Caki2 (cell line): ENCODE data around the gene DDX11. TPM values are rescaled to one million over a fixed set of nuclear protein-coding genes. Genes with fewer than 3 reads are reported as not detected.
A peak's percentile ranks its signal among the peaks of the same experiment; 100 is the strongest.
"Not testable (repeated sequence)": the region's sequence is repeated elsewhere in the genome, so short reads cannot be mapped to it uniquely, and the experiment has no call there.

Source experiments
- DNase-seq: peaks from one replicate; pipeline ENCODE4 v3.0.0-alpha.2; 2015; ENCODE audit warnings: low read depth
- in situ Hi-C: cut with HindIII; loops from 2 replicates; pipeline ENCODE4 v1.10.0; 2016; ENCODE audit warnings: low sequenced_read_pairs, low pct_unique_long_range_greater_than_20kb, mixed read lengths
- total RNA-seq: library from RNA; depleted of rRNA; stranded (reverse); fragments of >200 nt; shearing (Covaris generic); gene quantifications from 2 replicates; pipeline ENCODE4 v1.2.3, GENCODE V29; 2014; ENCODE audit warnings: low replicate concordance

Gene DDX11
- total RNA-seq, 1 experiment from 2014 or later = 33.7 TPM

DNA sequence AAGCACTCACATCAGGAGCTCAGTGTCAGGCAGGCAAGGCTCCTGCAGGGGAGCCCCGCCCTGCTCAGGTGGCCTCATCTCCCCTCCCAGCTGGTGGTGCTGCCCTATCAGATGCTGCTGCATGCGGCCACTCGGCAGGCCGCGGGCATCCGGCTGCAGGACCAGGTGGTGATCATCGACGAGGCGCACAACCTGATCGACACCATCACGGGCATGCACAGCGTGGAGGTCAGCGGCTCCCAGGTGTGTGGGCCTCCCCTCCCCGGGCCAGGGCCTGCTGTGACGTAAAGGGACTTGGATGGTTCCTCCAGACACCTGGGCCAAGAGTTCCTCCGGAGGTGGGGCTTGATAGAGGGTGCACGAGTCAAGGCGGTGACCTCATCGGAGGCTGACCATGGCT, 18.0 kb downstream of the DDX11 start:
- in situ Hi-C loops = not testable (repeated sequence)

DNA sequence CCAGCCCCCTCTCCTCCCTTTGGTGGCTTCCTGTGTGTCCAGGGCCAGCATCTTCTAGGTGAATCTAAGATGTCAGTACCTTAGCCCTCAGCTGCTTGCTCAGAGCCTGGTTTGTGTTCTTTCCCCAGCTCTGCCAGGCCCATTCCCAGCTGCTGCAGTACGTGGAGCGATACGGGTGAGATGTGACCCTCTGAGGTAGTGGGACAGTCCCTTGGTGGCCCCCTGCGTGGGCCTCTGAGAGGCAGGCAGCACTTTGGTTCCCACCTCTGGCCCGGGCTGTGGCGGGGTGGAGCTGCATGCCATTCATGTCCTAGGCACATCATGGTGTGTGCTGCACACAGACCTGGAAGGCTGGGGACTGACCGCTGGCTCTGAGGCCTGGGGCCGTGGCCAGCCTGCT, 19.1 kb downstream of the DDX11 start:
- DNase-seq, in situ Hi-C loops: not testable (repeated sequence)

More for the DNA sequence above, 18.0 kb downstream of the DDX11 start:
- not testable (repeated sequence) for DNase-seq

DNA sequence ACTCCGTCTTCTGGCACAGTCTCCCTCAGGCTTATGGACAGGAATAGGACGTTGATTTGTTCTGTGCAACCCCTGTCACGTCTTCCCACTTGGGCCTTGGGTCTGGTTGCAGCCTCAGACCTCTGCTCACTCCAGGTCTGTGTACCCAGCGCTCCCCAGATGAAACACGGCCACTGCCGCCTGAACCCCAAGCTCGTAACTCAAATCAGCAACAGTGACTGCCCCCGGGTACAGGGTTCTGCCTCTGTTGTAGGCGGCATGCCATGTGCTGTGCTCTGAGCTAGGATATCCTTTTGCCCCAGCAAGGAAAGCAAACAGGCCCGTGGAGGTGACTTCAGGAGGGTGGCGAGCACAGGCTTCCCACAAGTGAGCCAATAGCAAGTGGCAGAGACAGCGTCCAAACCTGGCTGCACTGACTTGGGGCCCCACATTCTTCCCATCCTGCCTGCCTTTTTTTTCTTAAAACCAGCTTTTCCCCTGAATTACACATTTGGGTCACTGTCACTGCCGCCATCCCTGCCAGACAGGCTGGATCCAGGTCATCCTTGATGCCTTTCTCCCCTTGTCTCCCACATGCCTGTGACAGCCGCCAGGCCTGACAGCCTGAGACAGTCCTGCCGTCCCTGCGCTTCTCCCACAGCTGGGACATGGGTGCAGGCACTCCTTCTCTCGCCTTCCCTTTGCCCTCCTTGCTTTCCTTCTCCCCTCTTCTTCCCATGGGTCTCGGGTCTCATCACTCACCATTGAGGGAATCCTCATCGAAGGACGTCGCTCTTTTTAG, 21.6 kb downstream of the DDX11 start:
- DNase-seq, in situ Hi-C loops: not testable (repeated sequence)

DNA sequence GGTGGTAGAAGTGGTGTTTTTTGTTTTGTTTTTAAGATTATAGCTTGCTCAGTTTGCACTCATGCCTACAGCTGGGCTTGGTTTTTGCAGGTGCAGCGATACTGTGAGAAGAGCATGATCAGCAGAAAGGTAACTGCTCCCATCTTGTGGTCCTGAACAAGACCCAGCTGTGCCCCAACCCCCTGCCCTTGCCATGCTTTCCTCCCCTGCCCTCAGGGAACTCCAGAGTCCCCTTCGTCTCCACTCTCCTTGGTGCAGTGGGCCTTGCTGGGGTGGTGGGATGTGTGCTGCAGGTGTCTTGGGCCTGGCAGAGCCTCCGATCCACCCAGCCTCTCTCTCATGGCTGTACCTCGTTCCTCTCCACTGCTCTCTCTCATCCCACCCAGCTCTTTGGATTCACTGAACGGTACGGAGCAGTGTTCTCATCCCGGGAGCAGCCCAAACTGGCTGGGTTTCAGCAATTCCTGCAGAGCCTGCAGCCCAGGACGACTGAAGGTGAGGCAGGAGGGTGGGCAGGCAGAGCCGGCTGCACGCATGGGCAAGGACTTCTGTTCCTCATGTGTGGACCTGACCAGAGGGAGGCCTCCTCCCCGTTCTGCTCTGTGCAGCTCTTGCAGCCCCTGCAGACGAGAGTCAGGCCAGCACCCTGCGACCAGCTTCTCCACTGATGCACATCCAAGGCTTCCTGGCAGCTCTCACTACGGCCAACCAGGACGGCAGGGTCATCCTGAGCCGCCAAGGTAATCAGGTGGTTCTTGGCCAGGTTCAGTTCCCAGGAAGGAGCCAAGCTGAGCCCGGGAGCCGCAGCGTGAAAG, 22.8 kb downstream of the DDX11 start:
- in situ Hi-C loops = not testable (repeated sequence)

DNA sequence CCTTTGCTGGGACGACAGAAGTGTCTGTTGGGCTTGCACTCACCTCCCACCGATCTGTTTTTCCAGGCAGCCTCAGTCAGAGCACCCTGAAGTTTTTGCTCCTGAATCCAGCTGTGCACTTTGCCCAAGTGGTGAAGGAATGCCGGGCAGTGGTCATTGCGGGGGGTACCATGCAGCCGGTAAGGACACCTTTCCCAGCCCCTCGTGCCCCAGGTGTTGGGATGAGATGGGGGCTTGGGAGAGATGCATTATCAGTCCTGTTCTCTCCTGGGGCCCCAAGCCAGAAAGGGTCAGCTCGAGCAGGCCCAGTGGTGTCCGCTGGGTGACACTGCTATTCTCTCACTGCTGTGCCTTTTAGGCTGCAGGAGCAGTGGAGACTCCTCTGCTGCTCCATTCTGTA, 24.2 kb downstream of the DDX11 start:
- in situ Hi-C loops, DNase-seq: not testable (repeated sequence)

More for the DNA sequence above, 22.8 kb downstream of the DDX11 start:
- DNase-seq = not testable (repeated sequence)

DNA sequence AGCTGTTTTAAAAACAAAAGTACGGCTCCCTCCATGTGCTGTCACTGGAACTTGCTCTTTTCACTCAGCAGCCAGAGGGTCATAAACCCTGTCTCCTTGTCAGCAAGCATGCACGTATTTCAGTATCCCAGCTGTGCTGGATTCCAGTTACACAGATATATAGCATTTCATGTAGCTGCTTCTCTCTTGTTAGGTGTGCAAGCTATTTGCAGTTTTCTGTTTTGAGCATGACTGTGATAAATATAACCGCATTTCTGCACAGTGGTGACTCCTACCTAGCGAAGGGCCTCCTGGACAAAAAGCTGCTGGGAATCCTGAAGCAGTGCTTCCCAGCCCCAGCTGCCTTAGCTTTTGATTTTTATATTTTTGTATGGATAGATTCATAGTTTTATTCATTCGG, 24.7 kb downstream of the DDX11 start:
- in situ Hi-C loops, DNase-seq: not testable (repeated sequence)

DNA sequence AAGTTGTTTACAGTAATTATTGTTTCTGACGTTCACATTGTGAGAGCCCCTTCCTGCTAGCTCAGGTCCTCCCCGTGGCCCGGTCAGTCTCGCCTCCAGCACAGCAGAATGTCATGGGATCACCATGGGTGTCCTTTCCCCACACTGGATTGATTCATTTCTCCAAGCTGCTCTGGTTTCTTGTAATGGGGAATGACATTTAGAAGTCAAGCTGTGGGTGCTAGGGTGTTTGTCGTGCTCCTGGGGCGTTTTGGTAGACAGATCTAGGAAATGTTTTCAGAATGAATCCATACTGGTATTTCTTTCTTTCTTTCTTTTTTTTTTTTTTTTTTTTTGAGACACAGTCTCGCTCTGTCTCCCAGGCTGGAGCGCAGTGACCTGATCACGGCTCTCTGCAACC, 25.1 kb downstream of the DDX11 start:
- in situ Hi-C loops = not testable (repeated sequence)

DNA sequence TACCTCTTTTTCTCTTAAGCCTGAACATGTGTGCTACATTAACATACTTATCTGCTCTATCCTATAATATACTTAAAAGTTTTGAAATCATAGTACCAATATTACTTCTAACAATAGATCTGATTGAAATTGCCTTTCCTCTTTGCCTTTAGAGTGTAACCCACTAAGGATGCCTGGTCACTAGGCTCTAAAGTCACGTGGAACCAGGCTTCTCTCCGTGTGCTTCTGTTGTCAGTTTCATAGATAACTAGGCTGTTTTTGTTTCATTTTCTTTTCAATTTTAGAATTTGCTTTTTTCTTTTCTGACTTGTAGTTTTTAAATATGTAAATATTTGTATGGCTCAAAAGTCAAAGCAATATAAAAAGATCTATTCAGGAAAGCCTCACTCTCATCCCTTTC, 25.8 kb downstream of the DDX11 start:
- DNase-seq, in situ Hi-C loops: not testable (repeated sequence)

More for the DNA sequence above, 25.1 kb downstream of the DDX11 start:
- not testable (repeated sequence) for DNase-seq

DNA sequence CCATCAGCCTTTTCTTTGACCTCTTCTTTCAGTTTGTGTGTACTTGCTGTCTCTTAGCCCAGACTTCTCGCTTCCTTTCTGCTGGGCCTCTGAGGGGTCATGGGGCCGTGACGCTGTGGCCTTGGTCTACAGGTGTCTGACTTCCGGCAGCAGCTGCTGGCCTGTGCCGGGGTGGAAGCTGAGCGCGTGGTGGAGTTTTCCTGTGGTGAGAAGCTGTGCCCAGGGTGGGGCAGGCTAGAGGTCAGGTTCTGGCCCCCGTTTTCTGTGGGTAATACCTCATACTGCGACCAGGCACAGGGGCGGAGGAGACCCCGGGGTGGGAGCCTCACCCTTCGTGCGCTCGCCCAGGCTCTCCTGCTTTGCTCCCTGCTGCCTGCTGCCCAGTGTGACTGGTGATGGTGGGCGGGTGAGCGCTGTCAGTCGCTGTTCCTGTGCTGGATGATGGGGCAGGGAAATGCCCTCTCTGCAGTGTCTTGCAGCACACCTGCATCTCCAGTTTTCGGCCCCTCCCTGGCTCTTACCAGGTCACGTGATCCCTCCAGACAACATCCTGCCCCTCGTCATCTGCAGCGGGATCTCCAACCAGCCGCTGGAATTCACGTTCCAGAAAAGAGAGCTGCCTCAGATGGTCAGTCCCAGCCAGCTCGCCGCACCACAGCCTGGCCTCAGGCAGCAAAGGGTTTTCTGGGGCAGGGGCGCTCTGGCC, 27.0 kb downstream of the DDX11 start:
- in situ Hi-C loops, DNase-seq: not testable (repeated sequence)

DNA sequence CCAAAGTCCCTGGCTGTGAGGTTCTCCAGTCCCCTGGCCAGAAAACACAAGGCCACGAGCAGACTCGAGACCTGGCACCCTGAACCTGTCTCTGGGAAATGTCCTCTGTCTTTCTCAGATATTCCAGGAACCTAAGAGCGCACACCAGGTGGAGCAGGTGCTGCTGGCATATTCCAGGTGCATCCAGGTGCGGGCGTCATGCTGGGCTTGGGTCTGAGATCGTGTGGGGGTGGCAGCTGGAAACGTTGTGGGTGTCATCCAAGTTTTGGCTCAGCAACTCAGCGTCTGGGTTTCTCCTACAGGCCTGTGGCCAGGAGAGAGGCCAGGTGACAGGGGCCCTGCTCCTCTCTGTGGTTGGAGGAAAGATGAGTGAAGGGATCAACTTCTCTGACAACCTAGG, 28.5 kb downstream of the DDX11 start:
- DNase-seq, in situ Hi-C loops: not testable (repeated sequence)

DNA sequence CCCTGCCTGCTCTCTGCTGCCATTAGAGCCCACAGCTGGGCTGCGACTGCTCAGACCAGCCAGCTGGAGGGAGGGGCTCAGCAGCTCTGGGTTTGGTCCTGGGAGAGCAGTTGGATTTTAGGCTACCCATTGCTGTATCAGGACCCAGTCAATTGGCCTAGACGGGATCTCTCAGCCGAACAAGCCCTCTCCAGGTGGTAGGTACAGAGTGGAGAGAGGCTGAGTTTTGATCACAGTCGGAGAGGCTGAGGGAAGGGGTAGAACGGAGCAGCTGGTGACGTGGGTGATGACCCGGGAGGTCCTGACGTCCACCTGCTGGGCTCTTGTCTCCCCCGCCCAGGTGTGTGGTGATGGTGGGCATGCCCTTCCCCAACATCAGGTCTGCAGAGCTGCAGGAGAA, 28.9 kb downstream of the DDX11 start:
- in situ Hi-C loops, DNase-seq: not testable (repeated sequence)

DNA sequence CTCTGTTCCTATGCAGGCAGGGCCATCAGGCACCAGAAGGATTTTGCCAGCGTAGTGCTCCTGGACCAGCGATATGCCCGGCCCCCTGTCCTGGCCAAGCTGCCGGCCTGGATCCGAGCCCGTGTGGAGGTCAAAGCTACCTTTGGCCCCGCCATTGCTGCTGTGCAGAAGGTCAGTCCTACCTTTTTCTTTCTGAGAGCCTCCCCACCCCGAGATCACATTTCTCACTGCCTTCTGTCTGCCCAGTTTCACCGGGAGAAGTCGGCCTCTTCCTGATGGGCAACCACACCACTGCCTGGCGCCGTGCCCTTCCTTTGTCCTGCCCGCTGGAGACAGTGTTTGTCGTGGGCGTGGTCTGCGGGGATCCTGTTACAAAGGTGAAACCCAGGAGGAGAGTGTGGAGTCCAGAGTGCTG, 29.9 kb downstream of the DDX11 start:
- in situ Hi-C loops = not testable (repeated sequence)
- peak; percentile 55 for DNase-seq

DNA sequence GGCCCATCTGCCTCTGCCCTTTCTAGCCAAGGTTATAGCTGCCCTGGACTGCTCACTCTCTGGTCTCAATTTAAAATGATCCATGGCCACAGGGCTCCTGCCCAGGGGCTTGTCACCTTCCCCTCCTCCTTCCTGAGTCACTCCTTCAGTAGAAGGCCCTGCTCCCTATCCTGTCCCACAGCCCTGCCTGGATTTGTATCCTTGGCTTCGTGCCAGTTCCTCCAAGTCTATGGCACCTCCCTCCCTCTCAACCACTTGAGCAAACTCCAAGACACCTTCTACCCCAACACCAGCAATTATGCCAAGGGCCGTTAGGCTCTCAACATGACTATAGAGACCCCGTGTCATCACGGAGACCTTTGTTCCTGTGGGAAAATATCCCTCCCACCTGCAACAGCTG, 30.6 kb downstream of the DDX11 start:
- in situ Hi-C loops = not testable (repeated sequence)
- DNase-seq = peak; percentile 41

DNA sequence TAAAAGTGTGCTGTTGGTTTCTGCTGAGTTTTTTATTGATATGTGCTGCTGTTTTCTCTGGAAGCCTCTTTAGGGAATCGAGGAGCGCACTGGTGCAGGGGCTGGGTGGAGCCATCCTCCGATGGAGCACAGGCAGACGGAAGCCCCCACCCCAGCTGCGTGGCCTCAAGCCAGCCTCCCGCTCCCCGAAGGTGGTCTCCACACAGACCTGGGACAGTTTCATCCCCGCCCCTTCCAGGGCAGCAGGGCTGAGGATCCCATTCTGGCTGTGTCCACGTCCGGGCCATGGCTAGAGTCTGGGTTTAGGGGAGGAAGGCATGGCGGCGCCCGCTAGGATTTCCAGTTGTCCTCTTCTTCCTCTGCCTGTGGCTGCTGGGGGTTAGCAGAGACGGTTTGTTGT, 31.1 kb downstream of the DDX11 start:
- DNase-seq, in situ Hi-C loops: not testable (repeated sequence)

DNA sequence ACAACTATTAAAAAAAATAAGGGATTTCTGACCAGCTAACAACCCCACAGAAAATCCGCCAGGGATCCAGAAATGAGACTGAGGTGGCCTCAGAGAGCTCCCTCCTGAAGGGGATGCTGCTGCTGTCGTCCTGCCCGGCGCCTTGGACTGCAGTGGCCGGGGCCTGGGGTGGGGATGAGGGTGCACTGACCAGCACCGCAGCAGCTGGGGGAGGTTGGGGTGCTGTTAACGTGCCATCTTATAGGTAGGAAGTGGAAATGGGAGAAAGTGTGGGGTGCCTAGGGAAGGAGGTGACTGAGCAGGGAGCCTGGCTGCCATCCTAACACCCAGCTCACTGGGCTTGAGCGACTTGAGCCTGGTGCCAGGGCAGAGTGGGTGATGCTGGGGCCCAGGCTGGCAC, 32.0 kb downstream of the DDX11 start:
- no peak for DNase-seq
- in situ Hi-C loops = no loop called here

DNA sequence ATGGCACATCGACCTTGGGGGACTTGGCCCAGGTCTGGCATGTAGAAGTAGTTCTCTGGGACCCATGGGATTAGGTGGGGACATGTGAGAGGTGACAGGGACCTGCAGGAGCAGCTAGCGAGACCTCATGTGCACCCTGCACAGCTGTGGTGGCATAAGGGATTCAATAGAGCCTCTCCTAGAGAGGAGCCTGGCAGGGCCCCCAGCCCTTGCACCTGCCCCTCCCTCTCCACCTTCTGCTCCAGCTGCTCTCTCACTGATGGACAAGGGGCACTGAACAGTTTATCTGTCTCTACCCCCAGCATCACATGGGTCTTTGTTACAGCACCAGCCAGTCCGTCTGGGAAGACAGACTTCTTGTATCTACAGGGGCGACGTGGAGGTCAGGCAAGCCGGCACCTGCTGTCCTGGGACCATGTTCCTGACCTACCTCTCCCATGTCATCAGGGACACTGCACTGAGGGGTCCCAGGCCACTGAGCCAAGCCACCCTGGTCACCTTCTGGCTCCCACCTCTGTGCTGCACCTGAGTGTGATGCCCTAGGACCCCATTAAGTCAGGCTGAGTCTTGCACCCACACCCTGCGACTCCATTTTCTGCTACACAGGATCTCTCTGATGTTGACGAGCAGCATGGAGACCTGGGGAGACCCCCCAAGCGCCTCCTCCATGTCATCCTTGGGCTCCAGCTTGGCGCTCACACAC, 32.6 kb downstream of the DDX11 start:
- in situ Hi-C loops = no loop called here
- no peak for DNase-seq

DNA sequence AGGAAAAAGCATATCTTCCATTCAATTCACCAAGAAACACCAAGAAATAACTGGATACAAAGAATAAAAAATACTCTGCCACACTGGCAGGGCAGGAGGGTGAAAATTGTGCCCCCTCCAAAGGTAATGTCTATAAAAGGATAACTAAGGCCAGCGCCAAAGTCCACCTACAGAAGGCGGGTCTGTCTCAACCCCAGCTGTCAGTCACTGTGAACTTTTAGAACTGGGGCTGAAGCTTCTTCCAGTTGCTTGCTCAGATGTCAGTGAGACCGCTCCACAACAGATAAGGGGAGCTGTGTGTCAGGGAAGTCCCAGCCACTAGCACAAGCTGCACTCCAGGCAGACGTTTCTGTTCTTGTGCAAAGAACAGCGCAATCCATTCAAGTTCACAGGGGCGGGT, 36.1 kb downstream of the DDX11 start:
- DNase-seq, in situ Hi-C loops: not testable (repeated sequence)

DNA sequence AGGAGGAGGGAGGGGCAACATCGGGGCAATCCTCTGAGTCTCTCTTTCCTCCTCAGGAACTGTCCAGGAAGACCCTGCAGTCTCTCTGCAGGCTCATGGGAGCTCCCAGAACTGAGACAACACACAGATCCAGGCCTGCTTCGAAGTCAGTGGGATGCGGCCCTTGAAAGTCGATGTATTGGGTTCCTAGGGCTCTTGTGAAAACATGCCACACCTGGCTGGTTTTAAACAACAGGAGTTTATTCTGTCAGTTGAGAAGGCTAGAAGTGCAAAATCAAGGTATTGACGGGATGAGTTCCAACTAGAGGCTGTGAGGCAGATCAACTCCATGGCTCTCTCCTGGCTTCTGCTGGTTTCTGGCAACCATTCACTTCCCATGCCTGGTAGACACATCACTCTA, 36.6 kb downstream of the DDX11 start:
- in situ Hi-C loops, DNase-seq: not testable (repeated sequence)
